Measurements from ENCODE around the gene ATP2C2. TPM values are rescaled to one million over a fixed set of nuclear protein-coding genes. Genes with fewer than 3 reads are reported as not detected.
"Not testable (repeated sequence)": the region's sequence is repeated elsewhere in the genome, so short reads cannot be mapped to it uniquely, and the experiment has no call there.

Gene ATP2C2
- total RNA-seq, 1 experiment from 2014 or later: not detected

DNA sequence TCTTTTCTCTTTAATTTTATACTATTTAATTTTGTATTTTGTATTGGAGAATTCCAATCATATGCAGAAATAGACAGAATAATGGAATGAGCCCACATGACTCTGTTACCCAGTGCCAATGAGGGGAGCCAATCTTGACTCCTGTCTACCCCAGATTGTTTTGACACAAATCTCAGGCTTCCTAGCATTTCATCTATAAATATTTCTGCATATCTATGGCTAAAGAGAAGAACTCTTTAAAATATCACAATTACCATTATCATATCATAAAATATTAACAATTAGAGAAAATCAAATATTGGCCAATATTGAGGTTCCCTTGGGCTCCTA, 23.7 kb downstream of the ATP2C2 start:
- H3K27ac Mint-ChIP-seq (ENCODE audit: low read depth, unreplicated experiment): no peak overlapping the region
- no peaks in the 10 kb centered on the region for H3K9me3 Mint-ChIP-seq (ENCODE audit: unreplicated experiment)
- peaks cover 10% of the 10 kb centered on the region for H3K4me1 Mint-ChIP-seq (ENCODE audit: insufficient read depth, unreplicated experiment)
- ChIA-PET POLR2A (no interaction called here), CTCF (no interaction called here)
- no peak overlapping the region for H3K4me3 Mint-ChIP-seq (ENCODE audit: unreplicated experiment)
- intact Hi-C loops (cut with micrococcal nuclease): no loop called here
- H3K36me3 Mint-ChIP-seq (ENCODE audit: insufficient read depth, unreplicated experiment): peaks cover 6% of the 10 kb centered on the region
- TF ChIP-seq, protein P1, sequence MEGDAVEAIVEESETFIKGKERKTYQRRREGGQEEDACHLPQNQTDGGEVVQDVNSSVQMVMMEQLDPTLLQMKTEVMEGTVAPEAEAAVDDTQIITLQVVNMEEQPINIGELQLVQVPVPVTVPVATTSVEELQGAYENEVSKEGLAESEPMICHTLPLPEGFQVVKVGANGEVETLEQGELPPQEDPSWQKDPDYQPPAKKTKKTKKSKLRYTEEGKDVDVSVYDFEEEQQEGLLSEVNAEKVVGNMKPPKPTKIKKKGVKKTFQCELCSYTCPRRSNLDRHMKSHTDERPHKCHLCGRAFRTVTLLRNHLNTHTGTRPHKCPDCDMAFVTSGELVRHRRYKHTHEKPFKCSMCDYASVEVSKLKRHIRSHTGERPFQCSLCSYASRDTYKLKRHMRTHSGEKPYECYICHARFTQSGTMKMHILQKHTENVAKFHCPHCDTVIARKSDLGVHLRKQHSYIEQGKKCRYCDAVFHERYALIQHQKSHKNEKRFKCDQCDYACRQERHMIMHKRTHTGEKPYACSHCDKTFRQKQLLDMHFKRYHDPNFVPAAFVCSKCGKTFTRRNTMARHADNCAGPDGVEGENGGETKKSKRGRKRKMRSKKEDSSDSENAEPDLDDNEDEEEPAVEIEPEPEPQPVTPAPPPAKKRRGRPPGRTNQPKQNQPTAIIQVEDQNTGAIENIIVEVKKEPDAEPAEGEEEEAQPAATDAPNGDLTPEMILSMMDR (IDR thresholded peaks at IDR 0.05; ENCODE audit: unreplicated experiment): no peak
- peaks cover 28% of the 10 kb centered on the region for H3K27me3 Mint-ChIP-seq (ENCODE audit: insufficient read depth, unreplicated experiment)
- no peak for DNase-seq (ENCODE audit: unreplicated experiment)
- BruUV-seq (replicated peaks): no TSS peak

GRCh38 chr16:84396082-84396481, 27.7 kb downstream of the ATP2C2 start:
- CTCF ChIA-PET; DNase-seq (ENCODE audit: unreplicated experiment); H3K36me3 Mint-ChIP-seq (ENCODE audit: insufficient read depth, unreplicated experiment); H3K9me3 Mint-ChIP-seq (ENCODE audit: unreplicated experiment); BruUV-seq (replicated peaks); H3K4me3 Mint-ChIP-seq (ENCODE audit: unreplicated experiment); H3K27ac Mint-ChIP-seq (ENCODE audit: low read depth, unreplicated experiment); intact Hi-C loops (cut with micrococcal nuclease): not testable (repeated sequence)
- H3K27me3 Mint-ChIP-seq (ENCODE audit: insufficient read depth, unreplicated experiment): peaks cover 30% of the 10 kb centered on the region
- H3K4me1 Mint-ChIP-seq (ENCODE audit: insufficient read depth, unreplicated experiment): peaks cover 10% of the 10 kb centered on the region
- POLR2A ChIA-PET: interaction anchor here (0.9 kb wide), 1 partner anchor 53 kb away, joined by 3 read pairs; no protein-coding TSS in a partner anchor

- ChIA-PET POLR2A (interaction anchor here (0.9 kb wide), 1 partner anchor 54 kb away, joined by 3 read pairs; no protein-coding TSS in a partner anchor), CTCF (no interaction called here)
- peak; percentile 63 for DNase-seq (ENCODE audit: unreplicated experiment)
- no TSS peak for BruUV-seq (replicated peaks)
- Mint-ChIP-seq H3K4me1 (ENCODE audit: insufficient read depth, unreplicated experiment) (peaks cover 10% of the 10 kb centered on the region), H3K27me3 (ENCODE audit: insufficient read depth, unreplicated experiment) (peaks cover 35% of the 10 kb centered on the region), H3K4me3 (ENCODE audit: unreplicated experiment) (no peak overlapping the region), H3K9me3 (ENCODE audit: unreplicated experiment) (no peaks in the 10 kb centered on the region), H3K27ac (ENCODE audit: low read depth, unreplicated experiment) (no peak overlapping the region), H3K36me3 (ENCODE audit: insufficient read depth, unreplicated experiment) (peaks cover 6% of the 10 kb centered on the region)
- intact Hi-C loops (cut with micrococcal nuclease): no loop called here
- TF ChIP-seq, protein P1 (IDR thresholded peaks at IDR 0.05; ENCODE audit: unreplicated experiment): no peak
Observed at GRCh38 chr16:84396537-84397008, 28.2 kb downstream of the ATP2C2 start.

GRCh38 chr16:84397090-84397489, 28.8 kb downstream of the ATP2C2 start:
- Mint-ChIP-seq H3K4me3 (ENCODE audit: unreplicated experiment) (no peak overlapping the region), H3K27ac (ENCODE audit: low read depth, unreplicated experiment) (no peak overlapping the region), H3K9me3 (ENCODE audit: unreplicated experiment) (no peaks in the 10 kb centered on the region), H3K4me1 (ENCODE audit: insufficient read depth, unreplicated experiment) (peaks cover 10% of the 10 kb centered on the region), H3K36me3 (ENCODE audit: insufficient read depth, unreplicated experiment) (peaks cover 6% of the 10 kb centered on the region), H3K27me3 (ENCODE audit: insufficient read depth, unreplicated experiment) (peaks cover 40% of the 10 kb centered on the region)
- no TSS peak for BruUV-seq (replicated peaks)
- no peak for DNase-seq (ENCODE audit: unreplicated experiment)
- TF ChIP-seq, protein P1 (IDR thresholded peaks at IDR 0.05; ENCODE audit: unreplicated experiment): peak; percentile 26
- intact Hi-C loops (cut with micrococcal nuclease): no loop called here
- POLR2A ChIA-PET: no interaction called here
- CTCF ChIA-PET: interaction anchor here (0.6 kb wide), 1 partner anchor 23 kb away, joined by 5 read pairs; no protein-coding TSS in a partner anchor

GRCh38 chr16:84398701-84399100, 30.4 kb downstream of the ATP2C2 start:
- intact Hi-C loops (cut with micrococcal nuclease): no loop called here

GRCh38 chr16:84399912-84400311, 31.6 kb downstream of the ATP2C2 start:
- CTCF ChIA-PET: interaction anchor here (0.7 to 0.9 kb wide), 2 partner anchors 10 to 35 kb away, joined by 3 read pairs; no protein-coding TSS in a partner anchor
- H3K27ac Mint-ChIP-seq (ENCODE audit: low read depth, unreplicated experiment); DNase-seq (ENCODE audit: unreplicated experiment); POLR2A ChIA-PET; H3K9me3 Mint-ChIP-seq (ENCODE audit: unreplicated experiment); H3K36me3 Mint-ChIP-seq (ENCODE audit: insufficient read depth, unreplicated experiment); H3K4me3 Mint-ChIP-seq (ENCODE audit: unreplicated experiment); BruUV-seq (replicated peaks); intact Hi-C loops (cut with micrococcal nuclease): not testable (repeated sequence)
- Mint-ChIP-seq H3K27me3 (ENCODE audit: insufficient read depth, unreplicated experiment) (peaks cover 53% of the 10 kb centered on the region), H3K4me1 (ENCODE audit: insufficient read depth, unreplicated experiment) (peaks cover 10% of the 10 kb centered on the region)

More at GRCh38 chr16:84398701-84399100, 30.4 kb downstream of the ATP2C2 start:
- Mint-ChIP-seq H3K27ac (ENCODE audit: low read depth, unreplicated experiment) (no peak overlapping the region), H3K36me3 (ENCODE audit: insufficient read depth, unreplicated experiment) (peaks cover 6% of the 10 kb centered on the region), H3K4me3 (ENCODE audit: unreplicated experiment) (no peak overlapping the region), H3K4me1 (ENCODE audit: insufficient read depth, unreplicated experiment) (peaks cover 10% of the 10 kb centered on the region), H3K27me3 (ENCODE audit: insufficient read depth, unreplicated experiment) (peaks cover 52% of the 10 kb centered on the region), H3K9me3 (ENCODE audit: unreplicated experiment) (no peaks in the 10 kb centered on the region)
- ChIA-PET POLR2A (no interaction called here), CTCF (interaction anchor here (0.7 kb wide), 1 partner anchor 55 kb away, joined by 3 read pairs; no protein-coding TSS in a partner anchor)
- no peak for DNase-seq (ENCODE audit: unreplicated experiment)
- no TSS peak for BruUV-seq (replicated peaks)
- TF ChIP-seq, protein P1 (IDR thresholded peaks at IDR 0.05; ENCODE audit: unreplicated experiment): no peak

Data from MCF 10A (cell line).